HepG2 (cell line): ENCODE results near the gene RBFOX1.

ENCODE experiments used
- AFF4 ChIP-seq: sonication (generic); formaldehyde crosslinking; IDR thresholded peaks from 2 replicates; pipeline ENCODE4 v1.4.0; 2020; ENCODE audit warnings: missing genetic modification reagents
- CTCF ChIP-seq: sonication (generic); formaldehyde crosslinking; IDR thresholded peaks from 2 replicates; pipeline ENCODE4 v1.5.0; 2020; ENCODE audit warnings: mild to moderate bottlenecking, missing genetic modification reagents, moderate library complexity
- FOSL1 ChIP-seq: sonication (generic); formaldehyde crosslinking; IDR thresholded peaks from 2 replicates; pipeline ENCODE4 v1.9.0; 2021; ENCODE audit warnings: missing genetic modification reagents, borderline replicate concordance
- RAD21 ChIP-seq: fragments of 450-650 bp; formaldehyde crosslinking; IDR thresholded peaks from 2 replicates; pipeline ENCODE4 v1.5.0; 2020; ENCODE audit warnings: mild to moderate bottlenecking
- RXRA ChIP-seq: sonication (generic); formaldehyde crosslinking; IDR thresholded peaks from 2 replicates; pipeline ENCODE4 v1.5.1; 2020; ENCODE audit warnings: missing genetic modification reagents
- ZBTB33 ChIP-seq: sonication (generic); formaldehyde crosslinking; IDR thresholded peaks from 2 replicates; pipeline ENCODE4 v1.4.0; 2020; ENCODE audit warnings: missing genetic modification reagents
- ZNF660 ChIP-seq: sonication (generic); formaldehyde crosslinking; IDR thresholded peaks from 2 replicates; pipeline ENCODE4 v1.5.1; 2020; ENCODE audit warnings: mild to moderate bottlenecking, low read depth, missing genetic modification reagents, borderline replicate concordance

- TF ChIP-seq CTCF (no peak), AFF4 (CRISPR knock-in tag) (no peak), FOSL1 (CRISPR knock-in tag) (no peak), RAD21 (CRISPR knock-in tag) (no peak), RXRA (no peak), ZNF660 (CRISPR knock-in tag) (no peak), ZBTB33 (CRISPR knock-in tag) (no peak)
Measured at GRCh38 chr16:7517496-7517895, 184.9 kb downstream of the RBFOX1 start.
